GM21576 (cell line): Measurements from ENCODE around the gene RAB10.
"Not testable (repeated sequence)": the region's sequence is repeated elsewhere in the genome, so short reads cannot be mapped to it uniquely, and the experiment has no call there.

Source experiments
- ATAC-seq: cut with Tn5 transposase; IDR thresholded peaks from one replicate; pipeline ENCODE4 v1.9.1; 2021; ENCODE audit warnings: mild to moderate bottlenecking, moderate library complexity; ENCODE audit not compliant: unreplicated experiment

RAB10 gene

DNA sequence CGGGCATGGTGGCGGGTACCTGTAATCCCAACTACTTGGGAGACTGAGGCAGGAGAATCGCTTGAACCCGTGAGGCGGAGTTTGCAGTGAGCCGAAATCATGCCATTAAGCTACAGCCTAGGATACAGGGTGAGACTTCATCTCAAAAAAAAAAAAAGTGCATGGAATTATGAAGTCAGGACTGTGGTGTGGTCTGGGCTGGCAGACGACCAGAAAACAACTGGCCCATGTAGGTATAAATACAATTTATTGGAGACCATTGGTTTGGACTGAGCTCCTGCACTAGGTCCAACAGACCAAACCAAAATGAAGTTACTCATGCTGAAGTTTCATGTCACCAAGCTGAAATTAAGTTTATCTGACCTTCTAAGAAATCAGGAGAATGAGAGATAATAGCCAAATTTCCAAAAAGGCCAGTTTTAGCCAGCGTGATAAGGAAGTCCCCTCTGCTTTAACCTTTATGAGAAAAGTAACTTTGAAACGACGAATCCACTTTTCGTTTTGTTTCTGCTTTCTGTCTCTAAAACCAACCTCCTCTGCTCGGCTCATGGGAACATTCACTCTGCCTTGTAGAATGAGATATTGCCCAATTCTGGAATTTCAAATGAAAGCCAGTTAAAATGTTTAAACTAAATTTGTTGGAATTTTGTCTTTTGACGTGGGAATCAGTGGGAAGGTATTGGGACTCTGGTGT, 17.7 kb upstream of the RAB10 start:
- ATAC-seq = no peak

DNA sequence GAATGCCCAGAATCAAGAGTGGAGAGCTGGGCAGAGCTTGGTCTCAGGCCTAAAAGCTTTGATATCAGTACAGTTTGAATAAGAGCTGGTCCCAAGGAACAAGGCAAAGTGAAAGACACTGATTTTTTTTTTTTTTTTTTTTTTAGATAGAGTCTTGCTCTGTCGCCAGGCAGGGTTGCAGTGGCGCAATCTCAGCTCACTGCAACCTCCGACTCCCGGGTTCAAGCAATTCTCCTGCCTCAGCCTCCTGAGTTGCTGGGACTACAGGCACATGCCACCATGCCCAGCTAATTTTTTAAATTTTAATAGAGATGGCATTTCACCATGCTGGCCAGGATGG, 17.2 kb upstream of the RAB10 start:
- not testable (repeated sequence) for ATAC-seq

GRCh38 chr2:26017464-26018183, 16.3 kb upstream of the RAB10 start:
- no peak for ATAC-seq

GRCh38 chr2:26018184-26019055, 15.5 kb upstream of the RAB10 start:
- ATAC-seq = peak; percentile 59

GRCh38 chr2:26020231-26020640, 13.6 kb upstream of the RAB10 start:
- ATAC-seq = no peak

DNA sequence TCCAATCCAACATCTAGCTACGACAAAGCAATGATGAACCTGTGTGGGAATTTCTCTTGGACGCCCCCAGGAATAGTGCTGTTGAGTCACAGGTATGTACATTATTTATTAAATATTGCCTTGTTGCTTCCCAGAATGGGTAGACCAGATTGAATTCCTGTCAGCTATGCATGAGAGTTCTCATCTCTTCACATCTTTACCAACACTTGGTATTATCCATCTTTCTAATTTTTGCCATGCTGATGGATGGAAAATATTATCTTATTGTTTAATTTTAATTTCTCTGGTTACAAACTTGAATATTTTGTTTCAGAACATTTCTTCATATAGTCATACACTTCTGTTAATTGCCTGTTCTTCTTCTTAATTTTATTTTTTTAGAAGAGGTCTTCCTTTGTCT, 9.6 kb upstream of the RAB10 start:
- no peak for ATAC-seq

GRCh38 chr2:26025509-26025908, 8.4 kb upstream of the RAB10 start:
- no peak for ATAC-seq

GRCh38 chr2:26028083-26028482, 5.8 kb upstream of the RAB10 start:
- not testable (repeated sequence) for ATAC-seq

GRCh38 chr2:26032586-26033269, 1.2 kb upstream of the RAB10 start:
- peak; percentile 11 for ATAC-seq

DNA sequence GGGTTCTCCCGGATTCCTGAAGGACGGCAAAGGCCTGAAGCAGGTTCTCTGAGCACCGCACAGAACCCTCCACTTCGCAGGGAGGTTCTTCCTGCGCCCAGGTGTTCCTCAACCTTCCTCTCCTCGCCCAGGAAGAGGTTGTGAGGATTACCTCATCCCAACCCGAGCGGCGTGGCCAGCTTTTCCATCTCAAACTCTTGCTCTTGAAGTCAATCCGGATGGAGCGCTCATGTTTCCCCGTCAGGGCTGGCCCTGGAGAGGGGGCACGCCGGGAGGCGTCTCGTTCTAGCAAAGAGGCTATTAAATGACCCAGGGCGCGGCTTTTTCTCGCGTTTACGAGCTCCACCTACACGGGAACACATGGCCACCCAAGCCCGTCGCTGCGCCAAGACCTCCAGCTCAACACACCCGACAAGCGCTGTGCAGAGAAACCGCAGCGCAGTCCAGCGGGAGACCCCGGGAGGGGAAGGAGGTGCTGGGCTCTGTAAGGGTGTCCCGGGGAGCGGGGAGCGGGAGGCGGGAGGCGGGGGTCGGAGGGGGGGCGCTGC, 540 bp upstream of the RAB10 start:
- ATAC-seq = peak; percentile 24

GRCh38 chr2:26034637-26034992, 731 bp downstream of the RAB10 start:
- no peak for ATAC-seq

GRCh38 chr2:26035090-26035743, 1.3 kb downstream of the RAB10 start:
- ATAC-seq = no peak

DNA sequence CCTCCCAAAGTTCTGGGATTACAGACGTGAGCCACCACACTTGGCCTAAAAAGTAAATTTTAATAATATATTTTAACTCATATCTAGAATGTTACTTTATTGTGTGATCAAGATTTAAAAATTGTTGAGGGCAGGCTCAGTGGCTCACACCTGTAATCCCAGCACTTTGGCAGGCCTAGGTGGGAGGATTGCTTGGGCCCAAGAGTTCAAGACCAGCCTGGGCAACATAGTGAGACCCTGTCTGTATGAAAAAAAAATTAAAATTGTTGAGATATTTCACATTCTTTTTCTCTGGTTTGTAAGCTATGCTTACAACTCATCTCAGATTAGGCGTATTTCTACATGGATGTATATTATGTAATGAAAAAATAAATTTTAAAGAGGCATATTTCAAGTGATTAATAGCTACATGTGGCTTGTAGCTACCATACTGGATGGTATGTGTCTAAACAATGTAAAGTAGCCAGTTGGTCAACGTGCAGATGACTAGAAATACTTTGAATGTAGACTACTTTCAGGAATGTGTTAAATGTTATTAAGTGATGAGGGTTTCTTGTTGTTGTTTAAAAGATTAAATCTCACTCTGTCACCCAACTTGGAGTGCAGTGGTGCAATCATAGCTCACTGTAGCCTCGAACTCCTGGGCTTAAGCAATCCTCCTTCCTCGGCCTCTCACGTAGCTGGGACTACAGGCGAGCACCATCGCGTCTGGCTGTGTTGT, 5.9 kb downstream of the RAB10 start:
- ATAC-seq = no peak

DNA sequence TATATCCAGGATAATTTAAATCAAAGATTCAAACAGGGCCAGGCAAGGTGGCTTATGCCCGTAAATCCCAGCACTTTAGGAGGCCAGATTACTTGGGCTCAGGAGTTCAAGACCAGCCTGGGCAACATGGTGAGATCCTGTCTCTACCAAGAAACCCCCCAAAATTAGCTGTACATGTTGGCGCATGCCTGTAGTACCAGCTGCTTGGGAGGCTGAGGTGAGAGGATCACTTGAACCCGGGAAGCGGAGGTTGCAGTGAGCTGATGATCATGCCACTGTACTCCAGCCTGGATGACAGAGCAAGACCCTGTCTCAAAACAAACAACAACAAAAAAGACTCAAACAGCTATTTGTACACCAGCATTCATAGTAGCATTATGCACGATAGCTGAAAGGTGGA, 9.2 kb downstream of the RAB10 start:
- no peak for ATAC-seq

DNA sequence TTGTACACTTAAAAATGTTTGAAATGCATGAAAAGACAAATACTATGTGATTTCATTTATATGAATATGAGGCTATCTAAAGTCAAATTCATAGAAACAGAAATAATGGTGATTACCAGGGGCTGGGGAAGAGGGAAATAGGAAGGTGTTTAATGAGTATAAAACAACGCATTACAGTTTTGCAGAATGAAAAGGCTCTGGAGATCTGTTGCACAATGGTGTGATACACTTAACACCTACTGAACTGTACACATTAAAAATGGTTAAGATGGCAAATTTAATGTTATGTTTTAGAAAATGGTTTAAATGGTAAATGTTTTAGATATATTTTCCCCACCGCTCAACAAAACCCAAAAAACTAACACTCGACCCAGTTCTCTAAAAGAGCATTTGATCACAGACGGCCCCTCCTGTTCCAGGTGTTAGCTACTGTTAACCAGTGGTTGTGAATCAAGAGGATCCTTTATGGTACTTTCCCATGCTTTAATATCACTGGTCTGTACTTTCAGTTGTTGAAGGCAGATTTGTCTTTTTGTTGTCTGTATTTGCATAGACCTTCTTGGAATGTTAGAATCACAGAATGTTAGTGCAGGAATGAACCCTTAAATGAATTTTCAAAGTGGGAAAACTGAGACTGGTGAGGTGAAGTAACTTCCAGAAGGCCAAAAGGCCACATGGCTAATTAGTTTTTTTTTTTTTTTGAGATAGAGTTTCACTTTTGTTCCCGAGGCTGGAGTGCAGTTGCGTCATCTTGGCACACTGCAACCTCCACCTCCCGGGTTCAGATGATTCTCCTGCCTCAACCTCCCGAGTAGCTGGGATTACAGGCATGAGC, 10.2 kb downstream of the RAB10 start:
- ATAC-seq = peak; percentile 53

- ATAC-seq = no peak
Measured at GRCh38 chr2:26048791-26049190, 14.9 kb downstream of the RAB10 start.

DNA sequence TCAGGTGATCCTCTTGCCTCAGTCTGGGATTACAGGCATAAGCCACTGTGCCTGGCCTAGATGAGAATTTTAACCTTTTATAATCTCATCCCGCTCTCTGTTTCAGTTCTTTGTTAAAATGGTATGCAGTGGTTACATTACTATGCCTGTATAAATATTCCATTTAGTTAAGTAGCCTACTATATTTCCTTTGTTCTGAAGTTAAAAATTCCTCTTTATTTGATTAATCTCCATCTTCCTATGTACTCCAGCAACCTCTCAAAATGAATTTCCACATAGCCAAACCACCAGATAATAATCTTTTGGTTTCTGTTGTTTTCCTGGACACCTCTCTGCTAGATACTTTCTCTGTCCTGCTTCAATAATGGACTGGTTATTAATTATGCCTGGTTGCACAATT, 15.8 kb downstream of the RAB10 start:
- no peak for ATAC-seq

- ATAC-seq = no peak
Measured at GRCh38 chr2:26052740-26053139, 18.9 kb downstream of the RAB10 start.
